ENCODE data around the gene BACE2.

DNA sequence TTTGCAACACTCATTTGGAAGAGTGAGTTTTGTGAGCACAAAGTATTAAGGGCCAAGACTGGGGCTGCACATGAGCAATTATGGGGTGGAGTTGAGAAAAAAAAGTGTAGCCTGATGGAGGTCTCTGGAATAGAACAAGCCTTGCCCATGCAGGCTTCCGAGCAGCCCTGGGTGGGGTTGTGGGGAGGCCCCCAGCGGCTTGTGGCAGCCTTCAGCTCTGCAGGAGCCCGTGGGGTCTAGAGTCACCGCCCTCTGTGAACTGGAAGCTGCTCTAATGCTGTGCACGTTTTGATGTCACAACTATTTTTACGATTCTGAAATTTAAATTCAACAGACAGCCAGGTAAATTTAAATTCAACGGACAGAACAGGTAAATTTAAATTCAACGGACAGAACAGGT, 58.9 kb downstream of the BACE2 start:
- TF ChIP-seq, protein P1, sequence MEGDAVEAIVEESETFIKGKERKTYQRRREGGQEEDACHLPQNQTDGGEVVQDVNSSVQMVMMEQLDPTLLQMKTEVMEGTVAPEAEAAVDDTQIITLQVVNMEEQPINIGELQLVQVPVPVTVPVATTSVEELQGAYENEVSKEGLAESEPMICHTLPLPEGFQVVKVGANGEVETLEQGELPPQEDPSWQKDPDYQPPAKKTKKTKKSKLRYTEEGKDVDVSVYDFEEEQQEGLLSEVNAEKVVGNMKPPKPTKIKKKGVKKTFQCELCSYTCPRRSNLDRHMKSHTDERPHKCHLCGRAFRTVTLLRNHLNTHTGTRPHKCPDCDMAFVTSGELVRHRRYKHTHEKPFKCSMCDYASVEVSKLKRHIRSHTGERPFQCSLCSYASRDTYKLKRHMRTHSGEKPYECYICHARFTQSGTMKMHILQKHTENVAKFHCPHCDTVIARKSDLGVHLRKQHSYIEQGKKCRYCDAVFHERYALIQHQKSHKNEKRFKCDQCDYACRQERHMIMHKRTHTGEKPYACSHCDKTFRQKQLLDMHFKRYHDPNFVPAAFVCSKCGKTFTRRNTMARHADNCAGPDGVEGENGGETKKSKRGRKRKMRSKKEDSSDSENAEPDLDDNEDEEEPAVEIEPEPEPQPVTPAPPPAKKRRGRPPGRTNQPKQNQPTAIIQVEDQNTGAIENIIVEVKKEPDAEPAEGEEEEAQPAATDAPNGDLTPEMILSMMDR (IDR thresholded peaks at IDR 0.05) = no peak
- no peak for TF ChIP-seq POLR2A (IDR thresholded peaks at IDR 0.05)
